Erythroblast (primary cell): Measurements from ENCODE around the gene YAP1.
"Not testable (repeated sequence)": the region's sequence is repeated elsewhere in the genome, so short reads cannot be mapped to it uniquely, and the experiment has no call there.

ENCODE experiments used
- DNase-seq, 2 experiments: peaks; one replicate each; lab custom pipeline; 2025; lab: John Stamatoyannopoulos, UW
- GATA1 ChIP-seq: IDR thresholded peaks from 2 replicates; pipeline ENCODE4 v1.6.1; 2011; ENCODE audit warnings: low read depth, mild to moderate bottlenecking, control low read depth, low read length, moderate library complexity
- POLR2A ChIP-seq: IDR thresholded peaks from 2 replicates; pipeline ENCODE4 v1.6.1; 2011; ENCODE audit warnings: mild to moderate bottlenecking, low read length

YAP1 gene

GRCh38 chr11:102191832-102192231 is 81.6 kb downstream of the YAP1 start:
- TF ChIP-seq GATA1 (no peak), POLR2A (no peak)
- DNase-seq, result no peak

- no peak for DNase-seq
- TF ChIP-seq POLR2A (no peak), GATA1 (no peak)
Measured at GRCh38 chr11:102192349-102193066, 82.3 kb downstream of the YAP1 start.

DNA sequence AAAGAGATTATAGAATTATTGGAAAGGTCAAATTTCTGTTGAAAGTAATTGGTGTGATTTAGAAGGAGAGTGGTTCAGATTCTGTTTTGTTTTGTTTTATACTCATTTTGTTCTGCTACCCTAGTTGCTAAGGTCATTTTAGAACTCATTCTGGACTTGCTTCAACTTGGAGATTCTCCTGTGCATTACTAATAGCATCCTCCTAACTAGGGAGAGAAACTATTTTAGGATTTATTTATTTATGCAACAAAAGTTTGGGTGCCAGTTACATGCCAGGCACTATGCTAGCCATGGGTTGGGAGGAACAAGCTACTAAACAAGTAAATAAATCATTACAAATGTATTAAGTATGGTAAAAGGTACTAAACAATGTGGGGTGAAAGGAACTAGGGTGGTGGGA is 84.0 kb downstream of the YAP1 start:
- no peak for DNase-seq
- TF ChIP-seq POLR2A, result no peak
- TF ChIP-seq GATA1, result no peak

DNA sequence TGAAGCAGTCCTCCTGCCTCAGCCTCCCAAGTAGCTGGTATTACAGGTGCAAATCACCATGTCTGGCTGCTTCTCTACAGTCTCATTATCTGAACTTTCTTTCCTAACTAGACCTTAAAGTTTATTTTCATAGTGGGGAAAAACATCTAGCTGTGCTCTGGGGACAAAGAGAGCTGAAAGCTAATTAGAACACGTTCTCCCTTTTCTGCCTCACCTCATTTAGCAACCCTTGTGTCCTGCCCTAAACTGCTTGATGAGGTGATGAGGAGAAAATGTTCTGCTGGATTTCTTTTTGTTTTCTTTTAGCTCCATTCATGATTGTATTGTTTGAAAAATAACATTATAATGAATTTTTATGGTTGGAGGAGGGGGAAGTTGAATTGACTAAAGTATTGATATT is 84.7 kb downstream of the YAP1 start:
- TF ChIP-seq GATA1, result no peak
- TF ChIP-seq POLR2A, result no peak
- DNase-seq, result no peak

GRCh38 chr11:102196351-102196750 is 86.1 kb downstream of the YAP1 start:
- TF ChIP-seq POLR2A (no peak), GATA1 (no peak)
- no peak for DNase-seq

DNA sequence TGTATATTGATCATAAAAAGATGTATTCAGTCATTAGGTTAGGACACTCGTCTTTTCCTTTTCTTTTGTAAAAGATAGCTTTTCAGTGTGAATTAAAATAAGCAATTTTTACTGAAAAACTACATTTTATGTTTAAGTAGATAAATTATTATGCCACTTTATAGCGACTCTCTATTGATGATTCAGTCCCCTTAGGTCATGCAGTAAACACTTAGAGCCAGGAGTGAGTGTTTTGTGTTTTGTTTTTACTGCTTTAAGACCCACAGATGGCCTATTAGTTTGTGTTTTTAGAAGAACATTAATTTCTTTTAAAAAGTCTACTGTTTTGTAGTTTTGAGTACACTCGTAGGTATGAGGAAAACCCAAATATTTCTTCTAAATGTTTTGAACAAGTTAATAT is 86.6 kb downstream of the YAP1 start:
- no peak for DNase-seq
- TF ChIP-seq GATA1 (no peak), POLR2A (no peak)

DNA sequence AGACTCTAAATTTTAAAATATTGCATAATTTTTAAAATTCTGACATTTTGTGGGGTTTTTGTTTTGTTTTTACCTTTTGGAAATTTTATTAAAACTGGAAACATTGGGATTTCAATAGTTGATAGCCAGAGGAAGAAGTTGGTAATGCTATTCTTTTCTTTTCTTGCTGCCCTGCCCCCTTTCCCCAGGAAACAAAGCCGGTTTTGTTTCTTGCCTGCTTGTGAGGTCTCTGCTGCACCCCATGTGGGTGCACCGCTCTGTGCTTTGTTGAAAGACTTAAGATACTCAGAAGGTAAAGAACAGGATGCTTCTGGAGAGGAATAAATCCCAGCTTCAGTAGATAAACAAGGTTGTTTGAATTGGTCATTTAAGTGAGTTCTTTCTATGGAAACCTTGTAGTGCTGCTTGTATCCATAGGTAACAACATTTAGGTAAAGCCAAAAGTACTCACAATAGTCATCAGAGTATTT is 87.5 kb downstream of the YAP1 start:
- TF ChIP-seq POLR2A (no peak), GATA1 (no peak)
- DNase-seq, result no peak

DNA sequence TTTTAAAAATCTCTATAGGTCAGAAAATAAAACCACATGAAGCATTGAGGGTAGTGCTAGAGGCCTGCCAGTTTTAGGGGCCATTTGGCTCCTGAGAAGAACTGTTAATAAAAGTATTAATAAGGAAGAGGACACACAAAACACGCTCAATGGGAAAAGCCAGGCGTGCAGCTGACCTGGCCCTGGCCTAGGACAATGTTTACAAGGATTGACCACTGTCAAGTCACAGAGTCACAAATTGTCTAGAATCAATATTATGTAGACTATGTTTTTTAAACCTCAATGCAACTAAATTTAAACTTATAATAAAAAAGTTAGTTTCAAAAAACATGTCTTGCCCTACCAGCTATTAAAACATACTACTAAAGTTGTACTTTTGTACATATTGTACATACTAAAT is 89.4 kb downstream of the YAP1 start:
- DNase-seq, result no peak
- TF ChIP-seq GATA1, result no peak

DNA sequence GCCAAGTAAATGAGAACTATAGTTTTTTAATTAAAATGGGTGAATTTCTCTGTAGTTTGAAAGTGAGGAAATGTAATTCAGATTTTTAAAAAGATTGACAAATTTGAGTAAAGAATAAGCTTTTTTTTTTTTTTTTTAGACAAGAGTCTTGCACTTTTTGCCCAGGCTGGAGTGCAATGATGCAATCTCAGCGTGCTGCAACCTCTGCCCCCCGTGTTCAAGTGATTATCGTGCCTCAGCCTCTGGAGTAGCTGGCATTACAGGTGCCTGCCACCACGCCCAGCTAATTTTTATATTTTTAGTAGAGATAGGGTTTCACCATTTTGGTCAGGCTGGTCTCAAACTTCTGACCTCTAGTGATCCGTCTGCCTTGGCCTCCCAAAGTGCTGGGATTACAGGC is 90.1 kb downstream of the YAP1 start:
- not testable (repeated sequence) for DNase-seq

GRCh38 chr11:102201776-102202175 is 91.5 kb downstream of the YAP1 start:
- TF ChIP-seq POLR2A (no peak), GATA1 (no peak)
- no peak for DNase-seq

- no peak for TF ChIP-seq GATA1
- no peak for TF ChIP-seq POLR2A
Measured at GRCh38 chr11:102202972-102203371, 92.7 kb downstream of the YAP1 start.

DNA sequence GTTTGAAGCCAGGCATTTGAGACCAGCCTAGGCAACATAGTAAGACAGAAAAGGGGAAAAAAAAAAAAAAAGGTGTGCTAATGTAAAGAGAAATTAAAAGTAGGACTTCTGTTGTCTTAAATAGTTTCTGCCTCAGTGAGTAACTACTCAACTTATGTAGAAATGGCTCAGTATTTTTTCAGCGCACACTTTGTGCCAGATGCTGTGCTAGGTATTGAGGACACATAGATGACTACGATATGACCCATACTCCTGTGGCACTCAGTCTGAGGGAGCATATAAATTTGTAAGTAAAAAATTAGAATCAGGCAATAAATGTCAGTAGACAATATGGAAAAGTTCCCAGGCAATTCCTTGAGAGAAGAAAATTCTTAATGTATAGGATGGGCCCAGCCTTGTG is 93.9 kb downstream of the YAP1 start:
- TF ChIP-seq POLR2A, result no peak
- TF ChIP-seq GATA1, result no peak

More at GRCh38 chr11:102202972-102203371, 92.7 kb downstream of the YAP1 start:
- DNase-seq, result no peak

DNA sequence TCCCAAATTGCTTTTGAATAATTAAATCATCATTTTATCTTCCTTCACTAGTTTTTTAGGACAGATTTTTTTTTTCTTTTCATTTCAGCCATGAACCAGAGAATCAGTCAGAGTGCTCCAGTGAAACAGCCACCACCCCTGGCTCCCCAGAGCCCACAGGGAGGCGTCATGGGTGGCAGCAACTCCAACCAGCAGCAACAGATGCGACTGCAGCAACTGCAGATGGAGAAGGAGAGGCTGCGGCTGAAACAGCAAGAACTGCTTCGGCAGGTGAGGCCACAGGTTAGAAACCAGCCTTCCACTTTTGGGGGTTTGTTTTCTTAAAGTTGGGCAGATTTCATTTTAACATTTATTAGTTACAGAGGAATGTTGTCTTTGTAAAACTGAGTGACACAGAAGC is 95.6 kb downstream of the YAP1 start:
- no peak for TF ChIP-seq POLR2A
- TF ChIP-seq GATA1, result no peak
- no peak for DNase-seq

More for the DNA sequence above, 93.9 kb downstream of the YAP1 start:
- no peak for DNase-seq

DNA sequence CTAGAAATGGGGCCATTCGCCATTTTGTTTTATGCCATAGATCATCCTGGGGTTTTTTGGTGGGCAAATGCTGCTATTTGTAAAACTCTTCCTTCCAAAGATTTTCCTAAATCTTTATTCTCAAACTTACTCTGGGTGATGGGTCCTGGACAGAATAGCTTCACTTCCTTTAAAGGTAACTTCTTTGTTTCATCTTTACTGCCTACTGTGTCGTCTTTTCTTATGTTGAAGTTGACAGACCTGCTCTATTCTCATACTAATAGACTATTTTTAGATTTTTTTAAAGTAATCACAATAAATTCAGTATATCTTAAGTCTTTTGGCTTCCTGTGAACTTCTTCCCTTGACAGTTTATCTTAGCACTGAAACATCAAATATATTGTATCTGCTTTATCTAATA is 98.6 kb downstream of the YAP1 start:
- DNase-seq, result no peak
- TF ChIP-seq POLR2A (no peak), GATA1 (no peak)

GRCh38 chr11:102214623-102215022 is 104.4 kb downstream of the YAP1 start:
- DNase-seq, result no peak
- TF ChIP-seq POLR2A (no peak), GATA1 (no peak)
